Activated T-helper 1 cell treated with Interleukin-2 at 50 U/mL for 16 hours (primary cell): Measurements from ENCODE around the gene CACNB4.
"Not testable (repeated sequence)": the region's sequence is repeated elsewhere in the genome, so short reads cannot be mapped to it uniquely, and the experiment has no call there.

ENCODE experiments used
- DNase-seq: peaks from one replicate; pipeline ENCODE4 v3.0.0-alpha.2; 2020; ENCODE audit warnings: low read depth

CACNB4 gene

GRCh38 chr2:151943461-151943860 lies 155.4 kb downstream of the CACNB4 start:
- DNase-seq = no peak

GRCh38 chr2:151942540-151943205 lies 156.2 kb downstream of the CACNB4 start:
- not testable (repeated sequence) for DNase-seq

GRCh38 chr2:151937966-151938365 lies 160.9 kb downstream of the CACNB4 start:
- no peak for DNase-seq

- DNase-seq = no peak
Observed at GRCh38 chr2:151936626-151937025, 162.2 kb downstream of the CACNB4 start.

GRCh38 chr2:151933266-151933804 lies 165.5 kb downstream of the CACNB4 start:
- DNase-seq = no peak

- DNase-seq = no peak
Observed at GRCh38 chr2:151931756-151932155, 167.1 kb downstream of the CACNB4 start.

- no peak for DNase-seq
Observed at GRCh38 chr2:151931030-151931611, 167.7 kb downstream of the CACNB4 start.

GRCh38 chr2:151930042-151930441 lies 168.8 kb downstream of the CACNB4 start:
- DNase-seq = no peak

GRCh38 chr2:151928380-151928779 lies 170.5 kb downstream of the CACNB4 start:
- DNase-seq = no peak

GRCh38 chr2:151927501-151928221 lies 171.2 kb downstream of the CACNB4 start:
- DNase-seq = no peak

- DNase-seq = no peak
Observed at GRCh38 chr2:151922845-151923666, 175.8 kb downstream of the CACNB4 start.

- no peak for DNase-seq
Observed at GRCh38 chr2:151919786-151920185, 179.1 kb downstream of the CACNB4 start.

GRCh38 chr2:151918308-151918707 lies 180.5 kb downstream of the CACNB4 start:
- DNase-seq = no peak

GRCh38 chr2:151916632-151917031 lies 182.2 kb downstream of the CACNB4 start:
- no peak for DNase-seq

GRCh38 chr2:151915629-151916025 lies 183.2 kb downstream of the CACNB4 start:
- DNase-seq = not testable (repeated sequence)

- no peak for DNase-seq
Observed at GRCh38 chr2:151914989-151915628, 183.7 kb downstream of the CACNB4 start.

GRCh38 chr2:151908204-151908882 lies 190.5 kb downstream of the CACNB4 start:
- no peak for DNase-seq

- no peak for DNase-seq
Observed at GRCh38 chr2:151907286-151908203, 191.3 kb downstream of the CACNB4 start.

GRCh38 chr2:151906633-151906998 lies 192.2 kb downstream of the CACNB4 start:
- DNase-seq = no peak
